ENCODE results near the gene EMID1. TPM values are rescaled to one million over a fixed set of nuclear protein-coding genes. Genes with fewer than 3 reads are reported as not detected.

The EMID1 gene
- total and polyA plus RNA-seq, 12 donors, result 0.22 to 1.1 (median 0.41) TPM; not detected in 1

DNA sequence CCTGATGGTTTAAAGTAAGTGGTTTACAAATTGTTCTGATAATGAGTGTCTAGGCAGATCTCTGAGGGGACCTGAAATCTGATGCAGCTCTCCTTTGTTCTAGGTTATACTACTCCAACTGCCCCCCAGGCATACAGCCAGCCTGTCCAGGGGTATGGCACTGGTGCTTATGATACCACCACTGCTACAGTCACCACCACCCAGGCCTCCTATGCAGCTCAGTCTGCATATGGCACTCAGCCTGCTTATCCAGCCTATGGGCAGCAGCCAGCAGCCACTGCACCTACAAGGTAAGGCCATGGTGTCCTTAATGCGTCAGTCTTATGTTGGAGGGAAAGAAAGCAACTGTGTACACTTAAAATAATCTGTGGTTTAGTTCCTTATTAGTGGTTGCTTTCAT, 72.2 kb downstream of the EMID1 start:
- Histone ChIP-seq H3K27ac (no peak overlapping the region), H3K36me3 (peaks cover 0 to 100% (median 84%) of the 10 kb centered on the region in 9 donors), H3K4me1 (peaks cover 0 to 43% (median 29%) of the 10 kb centered on the region in 9 donors), H3K4me3 (no peak overlapping the region), H3K9me3 (no peaks in the 10 kb centered on the region), H3K27me3 (no peaks in the 10 kb centered on the region)
- WGBS, 2 donors, result 95 to 100% methylated on average over 1 of the region's 1 CpG
- intact Hi-C loops (cut with DNase I), result loop anchor here in 1 of 10 donors (10.0 kb wide), 1 partner anchor 63 kb away; no protein-coding TSS in a partner anchor
- no peak for ATAC-seq
- TF ChIP-seq, protein P1, sequence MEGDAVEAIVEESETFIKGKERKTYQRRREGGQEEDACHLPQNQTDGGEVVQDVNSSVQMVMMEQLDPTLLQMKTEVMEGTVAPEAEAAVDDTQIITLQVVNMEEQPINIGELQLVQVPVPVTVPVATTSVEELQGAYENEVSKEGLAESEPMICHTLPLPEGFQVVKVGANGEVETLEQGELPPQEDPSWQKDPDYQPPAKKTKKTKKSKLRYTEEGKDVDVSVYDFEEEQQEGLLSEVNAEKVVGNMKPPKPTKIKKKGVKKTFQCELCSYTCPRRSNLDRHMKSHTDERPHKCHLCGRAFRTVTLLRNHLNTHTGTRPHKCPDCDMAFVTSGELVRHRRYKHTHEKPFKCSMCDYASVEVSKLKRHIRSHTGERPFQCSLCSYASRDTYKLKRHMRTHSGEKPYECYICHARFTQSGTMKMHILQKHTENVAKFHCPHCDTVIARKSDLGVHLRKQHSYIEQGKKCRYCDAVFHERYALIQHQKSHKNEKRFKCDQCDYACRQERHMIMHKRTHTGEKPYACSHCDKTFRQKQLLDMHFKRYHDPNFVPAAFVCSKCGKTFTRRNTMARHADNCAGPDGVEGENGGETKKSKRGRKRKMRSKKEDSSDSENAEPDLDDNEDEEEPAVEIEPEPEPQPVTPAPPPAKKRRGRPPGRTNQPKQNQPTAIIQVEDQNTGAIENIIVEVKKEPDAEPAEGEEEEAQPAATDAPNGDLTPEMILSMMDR (IDR thresholded peaks at IDR 0.05), result no peak
- no peak for DNase-seq

DNA sequence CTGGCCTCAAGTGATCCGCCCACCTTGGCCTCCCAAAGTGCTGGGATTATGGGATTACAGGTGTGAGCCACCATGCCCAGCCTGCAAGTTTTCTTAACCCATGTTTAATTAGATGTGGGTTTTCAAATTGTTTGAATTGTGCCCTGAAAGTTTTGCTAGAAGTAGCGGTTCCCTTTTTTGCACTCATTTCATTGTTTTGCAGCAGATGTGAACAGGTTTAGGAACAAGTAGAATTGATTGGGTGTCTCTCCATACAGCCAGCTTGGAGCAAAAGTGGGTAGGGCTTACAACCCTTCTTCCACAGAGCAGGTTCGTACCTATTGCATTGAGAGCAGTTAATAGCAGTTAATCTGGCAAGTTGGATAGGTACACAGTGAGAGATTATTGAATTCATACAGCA, 78.5 kb downstream of the EMID1 start:
- no peak overlapping the region for H3K4me3 ChIP-seq
- no peak overlapping the region for H3K27ac ChIP-seq
- intact Hi-C loops (cut with DNase I), result no loop called here
- no peak for ATAC-seq
- H3K36me3 ChIP-seq, result peaks cover 5 to 100% (median 84%) of the 10 kb centered on the region in 9 donors
- no peaks in the 10 kb centered on the region for H3K27me3 ChIP-seq
- TF ChIP-seq, protein P1 (IDR thresholded peaks at IDR 0.05), result no peak
- WGBS, 2 donors, result 98 to 99% methylated on average over 3 of the region's 3 CpGs
- H3K4me1 ChIP-seq, result no peaks in the 10 kb centered on the region
- no peak for DNase-seq
- H3K9me3 ChIP-seq, result no peaks in the 10 kb centered on the region

DNA sequence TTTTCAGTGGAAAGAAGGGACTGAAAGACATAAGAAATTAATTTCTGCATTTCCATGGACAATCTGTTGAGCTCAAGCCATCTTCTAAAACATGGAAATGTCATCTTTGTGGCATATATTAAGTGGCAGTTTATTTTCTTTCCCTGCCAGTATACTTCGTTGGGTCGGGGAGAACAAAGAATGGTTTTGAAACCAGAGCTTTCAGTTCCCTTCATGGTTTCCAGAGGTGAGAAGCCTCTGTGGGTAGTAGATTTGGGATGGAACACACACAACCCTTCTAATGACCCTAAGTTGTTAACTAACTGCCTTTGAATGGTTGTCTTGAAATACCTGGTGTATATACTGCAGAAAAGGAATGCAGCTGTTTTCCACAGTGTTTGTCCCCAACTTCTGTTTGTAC, 83.1 kb downstream of the EMID1 start:
- H3K9me3 ChIP-seq, result no peaks in the 10 kb centered on the region
- peaks cover 0 to 100% (median 87%) of the 10 kb centered on the region in 9 donors for H3K36me3 ChIP-seq
- no peak overlapping the region for H3K27ac ChIP-seq
- no peak for ATAC-seq
- DNase-seq, result no peak
- H3K4me1 ChIP-seq, result peaks cover 0 to 8% (median 0%) of the 10 kb centered on the region in 9 donors
- H3K27me3 ChIP-seq, result no peaks in the 10 kb centered on the region
- TF ChIP-seq, protein P1 (IDR thresholded peaks at IDR 0.05), result no peak
- H3K4me3 ChIP-seq, result no peak overlapping the region
- intact Hi-C loops (cut with DNase I), result no loop called here
- WGBS, 2 donors, result 63 to 69% methylated on average over 2 of the region's 2 CpGs

DNA sequence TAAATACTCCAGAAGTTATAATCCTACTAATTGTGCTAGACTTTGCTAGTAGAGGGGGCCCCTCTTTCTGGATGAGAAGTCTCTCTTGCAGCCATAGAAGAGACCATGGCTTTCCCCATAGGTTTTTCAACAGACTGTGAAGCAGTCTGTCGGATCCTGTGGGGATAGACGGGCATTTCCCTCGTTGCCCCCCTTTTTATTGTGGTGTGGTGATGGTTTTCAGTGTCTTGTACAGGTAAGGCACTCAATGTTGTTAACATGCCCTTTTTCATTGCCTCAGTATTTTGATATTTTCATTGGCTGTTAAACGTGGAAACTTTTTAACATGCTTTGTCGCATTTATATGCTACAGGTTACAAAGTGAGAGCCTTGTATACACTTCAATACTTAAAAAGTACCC, 84.4 kb downstream of the EMID1 start:
- intact Hi-C loops (cut with DNase I), result loop anchor here in 1 of 10 donors (10.0 kb wide), 1 partner anchor 235 kb away; no protein-coding TSS in a partner anchor
- Histone ChIP-seq H3K4me1 (peaks cover 0 to 8% (median 0%) of the 10 kb centered on the region in 9 donors), H3K27ac (no peak overlapping the region), H3K27me3 (no peaks in the 10 kb centered on the region), H3K4me3 (no peak overlapping the region), H3K9me3 (no peaks in the 10 kb centered on the region), H3K36me3 (peaks cover 2 to 100% (median 85%) of the 10 kb centered on the region in 9 donors)
- TF ChIP-seq, protein P1 (IDR thresholded peaks at IDR 0.05), result no peak
- no peak for ATAC-seq
- no peak for DNase-seq
- WGBS, 2 donors, result 69 to 72% methylated on average over 5 of the region's 5 CpGs
